Keratinocyte (primary cell): ENCODE measurements around the gene DAB1. TPM values are rescaled to one million over a fixed set of nuclear protein-coding genes. Genes with fewer than 3 reads are reported as not detected.

Experiments
- DNase-seq: peaks from one replicate; pipeline ENCODE4 v3.0.0-alpha.2; 2011; ENCODE audit warnings: low read depth, missing footprints, low spot score
- FAIRE-seq: peaks from 2 replicates; lab custom pipeline; 2011; peaks lifted over from hg19 to GRCh38; lab: Jason Lieb, UNC
- H2AFZ ChIP-seq: 2 replicates; pipeline ENCODE4 v1.6.0; 2012; ENCODE audit warnings: low read length, control low read depth, inconsistent platforms; ENCODE audit not compliant: control insufficient read depth
- H3K27ac ChIP-seq: 2 replicates; pipeline ENCODE4 v1.5.1; 2011; ENCODE audit warnings: low read length; ENCODE audit not compliant: control insufficient read depth, insufficient read depth
- H3K27me3 ChIP-seq: 3 replicates; pipeline ENCODE4 v1.6.0; 2011; ENCODE audit warnings: low read length; ENCODE audit not compliant: control insufficient read depth, insufficient read depth; ENCODE audit errors: extremely low read depth
- H3K36me3 ChIP-seq, 2 experiments: 2 replicates in 1 of 2; 3 replicates in 1 of 2; pipeline ENCODE4 v1.5.1; 2011; ENCODE audit warnings: low read length in 2 of 2, mild to moderate bottlenecking in 1 of 2; ENCODE audit not compliant: control insufficient read depth in 2 of 2, insufficient read depth in 2 of 2; ENCODE audit errors: extremely low read depth in 1 of 2
- H3K4me1 ChIP-seq: 3 replicates; pipeline ENCODE4 v1.5.1; 2011; ENCODE audit warnings: low read length; ENCODE audit not compliant: control insufficient read depth, insufficient read depth; ENCODE audit errors: extremely low read depth
- H3K4me2 ChIP-seq: 3 replicates; pipeline ENCODE4 v1.6.0; 2011; ENCODE audit warnings: low read depth, low read length; ENCODE audit not compliant: control insufficient read depth, insufficient read depth; ENCODE audit errors: extremely low read depth
- H3K4me3 ChIP-seq, 3 experiments: fragments of 200-600 bp in 1 of 3; sonication (generic) in 1 of 3; 2 replicates in 2 of 3; 3 replicates in 1 of 3; pipeline ENCODE4 v1.5.1; 2011 to 2016; ENCODE audit warnings: low read length in 3 of 3, mild to moderate bottlenecking in 3 of 3, control low read depth in 2 of 3, inconsistent platforms in 1 of 3, low read depth in 1 of 3, mixed read lengths in 1 of 3, mixed run types in 1 of 3, moderate library complexity in 1 of 3; ENCODE audit not compliant: control insufficient read depth in 2 of 3, insufficient read depth in 2 of 3; ENCODE audit errors: extremely low read depth in 1 of 3
- H3K79me2 ChIP-seq: 2 replicates; pipeline ENCODE4 v1.6.0; 2012; ENCODE audit warnings: low read length; ENCODE audit not compliant: control insufficient read depth, insufficient read depth
- H3K9ac ChIP-seq: 3 replicates; pipeline ENCODE4 v1.6.0; 2011; ENCODE audit warnings: low read length; ENCODE audit not compliant: control insufficient read depth, insufficient read depth; ENCODE audit errors: extremely low read depth
- H3K9me1 ChIP-seq: 3 replicates; pipeline ENCODE4 v1.6.0; 2011; ENCODE audit warnings: low read length; ENCODE audit not compliant: control insufficient read depth, insufficient read depth; ENCODE audit errors: extremely low read depth
- H3K9me3 ChIP-seq: 2 replicates; pipeline ENCODE4 v1.5.1; 2012; ENCODE audit warnings: low read depth, low read length; ENCODE audit not compliant: control insufficient read depth
- H4K20me1 ChIP-seq: 3 replicates; pipeline ENCODE4 v1.6.0; 2011; ENCODE audit warnings: low read length; ENCODE audit not compliant: control insufficient read depth, insufficient read depth; ENCODE audit errors: extremely low read depth
- EZH2 ChIP-seq: IDR thresholded peaks from one replicate; pipeline ENCODE4 v1.6.1; 2012; ENCODE audit warnings: inconsistent platforms, mild to moderate bottlenecking, low read length, moderate library complexity
- dilution Hi-C: fragments of 300-500 bp; cut with MboI; formaldehyde crosslinking; loops from one replicate; pipeline ENCODE4 v1.7.0; 2020; ENCODE audit warnings: low sequenced_read_pairs; ENCODE audit not compliant: extremely low pct_ligation_motif_present
- polyA plus RNA-seq, 5 experiments: library from polyadenylated mRNA; depleted of rRNA in 3 of 5; stranded (reverse) in 3 of 5; stranded (forward) in 1 of 5; unstranded in 1 of 5; fragments of >200 nt; gene quantifications; 1 replicate in 1 of 5; 2 replicates in 3 of 5; 3 replicates in 1 of 5; pipeline versions ENCODE4 v1.2.1 to v1.2.3, GENCODE V29; 2011 to 2012; ENCODE audit warnings: missing spikeins in 2 of 5, low read depth in 1 of 5, low replicate concordance in 1 of 5
- TF ChIP-seq, protein P1 (sequence below), 3 experiments: IDR thresholded peaks in 1 of 3; conservative IDR thresholded peaks in 1 of 3; optimal IDR thresholded peaks in 1 of 3; 2 replicates in 2 of 3; 3 replicates in 1 of 3; pipeline versions ENCODE3 to v1.5.1; 2011; ENCODE audit warnings: low read length in 3 of 3, mild to moderate bottlenecking in 3 of 3, moderate library complexity in 2 of 3, control low read depth in 1 of 3, inconsistent platforms in 1 of 3; ENCODE audit not compliant: insufficient read depth in 2 of 3; ENCODE audit errors: extremely low read depth in 1 of 3

Gene DAB1
- polyA plus RNA-seq, 1 donor (not counting 4 experiments of a cell fraction or from before 2014, with no cell fraction given) = 0.01 TPM

DNA sequence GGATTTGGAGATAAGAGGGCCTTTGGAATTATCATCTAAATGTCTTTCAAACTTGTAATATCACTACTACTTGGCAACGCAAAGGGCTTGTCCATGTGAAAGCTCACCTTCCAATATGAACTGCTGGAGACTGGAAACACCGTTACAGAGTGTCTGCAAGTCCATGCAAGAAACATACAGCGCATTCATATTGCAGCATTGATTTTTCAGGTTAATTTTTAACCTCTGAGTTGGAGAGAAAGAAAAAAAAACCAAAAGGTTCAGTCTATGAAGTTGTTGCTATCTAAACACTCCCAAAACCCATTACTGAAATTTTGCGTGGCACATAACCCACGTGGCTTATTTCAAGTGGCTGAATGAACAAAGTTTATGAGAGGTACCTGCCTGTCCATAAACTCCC is 23.8 kb downstream of the DAB1 start:
- Histone ChIP-seq H2AFZ (no peak overlapping the region), H3K27ac (no peak overlapping the region), H3K9me3 (no peaks in the 10 kb centered on the region), H3K4me2 (no peak overlapping the region), H3K79me2 (no peaks in the 10 kb centered on the region), H4K20me1 (no peaks in the 10 kb centered on the region), H3K4me1 (no peaks in the 10 kb centered on the region), H3K4me3 (no peak overlapping the region), H3K9me1 (no peaks in the 10 kb centered on the region), H3K9ac (no peak overlapping the region), H3K36me3 (no peaks in the 10 kb centered on the region), H3K27me3 (no peaks in the 10 kb centered on the region)
- dilution Hi-C loops = no loop called here
- DNase-seq = no peak
- FAIRE-seq = no peak
- no peak for TF ChIP-seq EZH2
- TF ChIP-seq, protein P1, sequence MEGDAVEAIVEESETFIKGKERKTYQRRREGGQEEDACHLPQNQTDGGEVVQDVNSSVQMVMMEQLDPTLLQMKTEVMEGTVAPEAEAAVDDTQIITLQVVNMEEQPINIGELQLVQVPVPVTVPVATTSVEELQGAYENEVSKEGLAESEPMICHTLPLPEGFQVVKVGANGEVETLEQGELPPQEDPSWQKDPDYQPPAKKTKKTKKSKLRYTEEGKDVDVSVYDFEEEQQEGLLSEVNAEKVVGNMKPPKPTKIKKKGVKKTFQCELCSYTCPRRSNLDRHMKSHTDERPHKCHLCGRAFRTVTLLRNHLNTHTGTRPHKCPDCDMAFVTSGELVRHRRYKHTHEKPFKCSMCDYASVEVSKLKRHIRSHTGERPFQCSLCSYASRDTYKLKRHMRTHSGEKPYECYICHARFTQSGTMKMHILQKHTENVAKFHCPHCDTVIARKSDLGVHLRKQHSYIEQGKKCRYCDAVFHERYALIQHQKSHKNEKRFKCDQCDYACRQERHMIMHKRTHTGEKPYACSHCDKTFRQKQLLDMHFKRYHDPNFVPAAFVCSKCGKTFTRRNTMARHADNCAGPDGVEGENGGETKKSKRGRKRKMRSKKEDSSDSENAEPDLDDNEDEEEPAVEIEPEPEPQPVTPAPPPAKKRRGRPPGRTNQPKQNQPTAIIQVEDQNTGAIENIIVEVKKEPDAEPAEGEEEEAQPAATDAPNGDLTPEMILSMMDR (optimal IDR thresholded peaks at IDR 0.05 in 1 of 3, IDR thresholded peaks at IDR 0.05 in 1 of 3, conservative IDR thresholded peaks at IDR 0.05 in 1 of 3; ENCODE audit: extremely low read depth in 1 of 3, insufficient read depth in 2 of 3, low read length in 3 of 3) = no peak

- no peak overlapping the region for H3K27ac ChIP-seq
- DNase-seq (no peak), FAIRE-seq (no peak)
- H4K20me1 ChIP-seq = no peaks in the 10 kb centered on the region
- no peak overlapping the region for H2AFZ ChIP-seq
- H3K4me1 ChIP-seq = no peaks in the 10 kb centered on the region
- H3K79me2 ChIP-seq = no peaks in the 10 kb centered on the region
- no peaks in the 10 kb centered on the region for H3K9me3 ChIP-seq
- no peak overlapping the region for H3K4me3 ChIP-seq
- no peak overlapping the region for H3K4me2 ChIP-seq
- no peaks in the 10 kb centered on the region for H3K9me1 ChIP-seq
- H3K27me3 ChIP-seq = no peaks in the 10 kb centered on the region
- no peaks in the 10 kb centered on the region for H3K36me3 ChIP-seq
- no peak overlapping the region for H3K9ac ChIP-seq
- dilution Hi-C loops = no loop called here
- TF ChIP-seq EZH2 = no peak
- TF ChIP-seq, protein P1 (optimal IDR thresholded peaks at IDR 0.05 in 1 of 3, IDR thresholded peaks at IDR 0.05 in 1 of 3, conservative IDR thresholded peaks at IDR 0.05 in 1 of 3; ENCODE audit: extremely low read depth in 1 of 3, insufficient read depth in 2 of 3, low read length in 3 of 3) = no peak
These were observed 30.7 kb downstream of the DAB1 start for GRCh38 chr1:57393058-57393584.
